Gastrocnemius medialis (tissue), 4 donors: ENCODE measurements around the gene GPATCH8. TPM values are rescaled to one million over a fixed set of nuclear protein-coding genes. Genes with fewer than 3 reads are reported as not detected.
A peak's percentile ranks its signal among the peaks of the same experiment; 100 is the strongest.

ENCODE experiments used
- ATAC-seq, 2 donors: fragments of 150-250 bp; one replicate each; pipeline ENCODE4 v1.9.1; 2016
- DNase-seq, 2 donors: peaks; one replicate each; pipeline ENCODE4 v3.0.0-alpha.2; 2019
- H3K27ac ChIP-seq, 4 donors: fragments of 200-600 bp; sonication (generic); 1 replicate in 1 of 4; 2 replicates in 3 of 4; pipeline ENCODE4 v1.5.1; 2016 to 2018; ENCODE audit warnings: mild to moderate bottlenecking in 2 of 4, moderate library complexity in 1 of 4
- H3K27me3 ChIP-seq, 3 donors: fragments of 200-600 bp; sonication (generic) in 2 of 3; 1 replicate in 1 of 3; 2 replicates in 2 of 3; pipeline versions ENCODE4 v1.5.1 to v1.6.0; 2016 to 2019; ENCODE audit warnings: mild to moderate bottlenecking in 1 of 3, moderate library complexity in 1 of 3
- H3K36me3 ChIP-seq, 2 donors: fragments of 200-600 bp; sonication (generic) in 1 of 2; one replicate each; pipeline ENCODE4 v1.5.1; 2017 to 2018
- H3K4me1 ChIP-seq, 2 donors: fragments of 200-600 bp; sonication (generic) in 1 of 2; one replicate each; pipeline ENCODE4 v1.5.1; 2016 to 2017; ENCODE audit warnings: mild to moderate bottlenecking in 2 of 2
- H3K4me3 ChIP-seq, 4 donors: fragments of 200-600 bp; sonication (generic) in 3 of 4; 1 replicate in 1 of 4; 2 replicates in 3 of 4; pipeline ENCODE4 v1.5.1; 2016 to 2019; ENCODE audit warnings: mild to moderate bottlenecking in 2 of 4
- H3K9me3 ChIP-seq, 3 donors: fragments of 200-600 bp; sonication (generic) in 2 of 3; 1 replicate in 1 of 3; 2 replicates in 2 of 3; pipeline ENCODE4 v1.5.1; 2016 to 2019
- CTCF ChIP-seq, 5 experiments: fragments of 450-650 bp in 3 of 5; fragments of 200-600 bp in 2 of 5; sonication (generic) in 2 of 5; IDR thresholded peaks in 4 of 5; conservative IDR thresholded peaks in 1 of 5; 1 replicate in 4 of 5; 2 replicates in 1 of 5; pipeline ENCODE4 v1.5.1; 2016 to 2019; ENCODE audit warnings: antibody characterized with exemption in 5 of 5, mild to moderate bottlenecking in 3 of 5, moderate library complexity in 3 of 5
- POLR2A ChIP-seq, 2 donors: fragments of 450-650 bp; IDR thresholded peaks; one replicate each; pipeline ENCODE4 v1.6.1; 2017; ENCODE audit warnings: antibody characterized with exemption in 2 of 2, mild to moderate bottlenecking in 2 of 2, moderate library complexity in 2 of 2
- in situ Hi-C, 4 donors: fragments of 200-750 bp; cut with MboI; loops; one replicate each; pipeline versions ENCODE4 v1.15.0 to v1.8.0; 2017; ENCODE audit warnings: low sequenced_read_pairs in 4 of 4
- intact Hi-C: fragments of 100-400 bp; cut with DNase I; formaldehyde crosslinking; loops from one replicate; pipeline ENCODE4 v1.15.1; 2023; ENCODE audit warnings: low total_unique reads
- total RNA-seq, 4 donors: library from RNA; depleted of rRNA; stranded (reverse); fragments of >200 nt; gene quantifications; one replicate each; pipeline versions ENCODE4 v1.1.0 to v1.2.3, GENCODE V29; 2016

GPATCH8 gene
- total RNA-seq, 4 donors from 2014 or later: 39.9 to 75.1 (median 50.8) TPM

GRCh38 chr17:44386182-44386525, 117.1 kb downstream of the GPATCH8 start:
- H3K27me3 ChIP-seq: peaks cover 29 to 42% (median 40%) of the 10 kb centered on the region in 3 donors
- no peak for TF ChIP-seq CTCF (IDR thresholded peaks at IDR 0.05 in 4 of 5, conservative IDR thresholded peaks at IDR 0.05 in 1 of 5)
- no peak for TF ChIP-seq POLR2A (IDR thresholded peaks at IDR 0.05)
- no peaks in the 10 kb centered on the region for H3K36me3 ChIP-seq
- H3K27ac ChIP-seq: no peak overlapping the region
- no peaks in the 10 kb centered on the region for H3K9me3 ChIP-seq
- peak overlapping the region in 3 of 4 donors; percentile 59 to 66 (median 59) for H3K4me3 ChIP-seq
- DNase-seq (no peak), ATAC-seq (no peak)
- intact Hi-C loops: no loop called here
- in situ Hi-C loops: no loop called here
- peaks cover 12 to 14% of the 10 kb centered on the region in 2 donors for H3K4me1 ChIP-seq

- DNase-seq (peak; percentile 39 to 41), ATAC-seq (peak; percentile 43 to 53)
- in situ Hi-C loops: no loop called here
- Histone ChIP-seq H3K27ac (no peak overlapping the region), H3K4me3 (peak overlapping the region; percentile 55 to 66 (median 59)), H3K36me3 (no peaks in the 10 kb centered on the region), H3K9me3 (no peaks in the 10 kb centered on the region), H3K27me3 (peaks cover 29 to 42% (median 40%) of the 10 kb centered on the region in 3 donors), H3K4me1 (peaks cover 12 to 14% of the 10 kb centered on the region in 2 donors)
- intact Hi-C loops: no loop called here
- peak in 1 of 2 donors; percentile 31 for TF ChIP-seq POLR2A (IDR thresholded peaks at IDR 0.05)
- peak in 1 of 5 experiments; percentile 22 for TF ChIP-seq CTCF (IDR thresholded peaks at IDR 0.05 in 4 of 5, conservative IDR thresholded peaks at IDR 0.05 in 1 of 5)
Measured at GRCh38 chr17:44385287-44386181, 117.7 kb downstream of the GPATCH8 start.

- Histone ChIP-seq H3K4me1 (peaks cover 12 to 14% of the 10 kb centered on the region in 2 donors), H3K27ac (no peak overlapping the region), H3K27me3 (peaks cover 29 to 42% (median 40%) of the 10 kb centered on the region in 3 donors), H3K36me3 (no peaks in the 10 kb centered on the region), H3K4me3 (peak overlapping the region; percentile 55 to 66 (median 59)), H3K9me3 (no peaks in the 10 kb centered on the region)
- no peak for TF ChIP-seq POLR2A (IDR thresholded peaks at IDR 0.05)
- no peak for TF ChIP-seq CTCF (IDR thresholded peaks at IDR 0.05 in 4 of 5, conservative IDR thresholded peaks at IDR 0.05 in 1 of 5)
- peak in 1 of 2 donors; percentile 17 for ATAC-seq
- intact Hi-C loops (no loop called here), in situ Hi-C loops (no loop called here)
- DNase-seq: no peak
Measured at GRCh38 chr17:44384823-44385286, 118.4 kb downstream of the GPATCH8 start.

GRCh38 chr17:44384281-44384822, 118.9 kb downstream of the GPATCH8 start:
- intact Hi-C loops: no loop called here
- Histone ChIP-seq H3K27me3 (peaks cover 29 to 42% (median 40%) of the 10 kb centered on the region in 3 donors), H3K36me3 (no peaks in the 10 kb centered on the region), H3K4me3 (peak overlapping the region in 2 of 4 donors; percentile 59), H3K27ac (no peak overlapping the region), H3K4me1 (peaks cover 12 to 14% of the 10 kb centered on the region in 2 donors), H3K9me3 (no peaks in the 10 kb centered on the region)
- DNase-seq (no peak), ATAC-seq (no peak)
- no peak for TF ChIP-seq POLR2A (IDR thresholded peaks at IDR 0.05)
- no peak for TF ChIP-seq CTCF (IDR thresholded peaks at IDR 0.05 in 4 of 5, conservative IDR thresholded peaks at IDR 0.05 in 1 of 5)
- in situ Hi-C loops: no loop called here
